Measurements from ENCODE around the gene UFD1. TPM values are rescaled to one million over a fixed set of nuclear protein-coding genes. Genes with fewer than 3 reads are reported as not detected.

Gene UFD1
- total and polyA plus RNA-seq, 2 of the 13 experiments (the other 11 are each of a cell fraction or from before 2014, with no cell fraction given), result 47.9 to 51.1 TPM

- TF ChIP-seq ARID5B (CRISPR knock-in tag; IDR thresholded peaks at IDR 0.05) (peak; percentile 89), ZNF543 (CRISPR knock-in tag; IDR thresholded peaks at IDR 0.05) (peak; percentile 99), TBL1XR1 (IDR thresholded peaks at IDR 0.05; ENCODE audit: borderline replicate concordance, low read length, partially characterized antibody) (no peak), FOXP1 (IDR thresholded peaks at IDR 0.05) (no peak), FOXP1 (CRISPR knock-in tag; IDR thresholded peaks at IDR 0.05) (peak; percentile 54), NFYC (CRISPR knock-in tag; IDR thresholded peaks at IDR 0.05) (peak; percentile 65), LCORL (IDR thresholded peaks at IDR 0.05) (no peak), LCORL (CRISPR knock-in tag; IDR thresholded peaks at IDR 0.05) (peak; percentile 97), ZNF891 (CRISPR knock-in tag; IDR thresholded peaks at IDR 0.05) (peak; percentile 93; the same call in 1 of the 2 replicates), ZNF124 (CRISPR knock-in tag; IDR thresholded peaks at IDR 0.05) (peak; percentile 87; the same call in 1 of the 2 replicates), ZNF205 (CRISPR knock-in tag; IDR thresholded peaks at IDR 0.05) (peak; percentile 96), MTERF4 (CRISPR knock-in tag; IDR thresholded peaks at IDR 0.05) (peak; percentile 47; the same call in 1 of the 2 replicates), ZNF567 (CRISPR knock-in tag; IDR thresholded peaks at IDR 0.05; ENCODE audit: borderline replicate concordance) (0 out of 2 replicates have a peak, but pooled peaks have one; percentile 33), ZMYM4 (CRISPR knock-in tag; IDR thresholded peaks at IDR 0.05) (peak; percentile 95), MED8 (CRISPR knock-in tag; IDR thresholded peaks at IDR 0.05; ENCODE audit: insufficient replicate concordance) (peak; percentile 94), ZNF576 (CRISPR knock-in tag; IDR thresholded peaks at IDR 0.05) (peak; percentile 87; the same call in 1 of the 2 replicates), ZNF510 (CRISPR knock-in tag; IDR thresholded peaks at IDR 0.05; ENCODE audit: low read depth) (no peak)
These were observed 46.7 kb downstream of the UFD1 start, which contains the start of gene MRPL40 (continued) for GRCh38 chr22:19432133-19432851.

All from HepG2 (cell line).